ENCODE measurements around the gene GMDS. TPM values are rescaled to one million over a fixed set of nuclear protein-coding genes. Genes with fewer than 3 reads are reported as not detected.

GMDS gene
- total RNA-seq, 1 experiment from 2014 or later: 27.6 TPM

- Histone ChIP-seq H4K20me1 (ENCODE audit: control insufficient read depth, insufficient read depth, insufficient read length) (no peaks in the 10 kb centered on the region), H3K27me3 (ENCODE audit: insufficient read depth, low read length) (no peaks in the 10 kb centered on the region), H3K9me3 (ENCODE audit: control insufficient read depth, low read depth, low read length) (no peaks in the 10 kb centered on the region), H3K23me2 (ENCODE audit: insufficient read length, low read depth, low read length, poor library complexity, severe bottlenecking) (no peaks in the 10 kb centered on the region), H2BK20ac (ENCODE audit: low read depth, low read length, poor library complexity, severe bottlenecking) (no peak overlapping the region), H2AFZ (ENCODE audit: low read length) (no peak overlapping the region), H3K4ac (ENCODE audit: low read depth, low read length) (no peak overlapping the region), H3K23ac (ENCODE audit: insufficient read length, low read depth, low read length) (no peak overlapping the region), H3K9ac (ENCODE audit: extremely low read depth, insufficient read length, low read length) (no peak overlapping the region), H3K18ac (ENCODE audit: insufficient read length, low read depth, low read length) (no peak overlapping the region), H4K8ac (replicated peaks; ENCODE audit: insufficient read length, low read depth, low read length) (no peak overlapping the region), H2AK5ac (ENCODE audit: insufficient read length, low read length) (no peak overlapping the region), H4K5ac (ENCODE audit: insufficient read length, low read depth, low read length) (no peak overlapping the region), H2BK120ac (ENCODE audit: low read depth, low read length, poor library complexity, severe bottlenecking) (no peak overlapping the region), H3K4me2 (ENCODE audit: insufficient read depth, insufficient read length, low read length) (no peak overlapping the region), H2BK5ac (ENCODE audit: insufficient read length, low read length) (no peak overlapping the region), H2BK15ac (ENCODE audit: low read depth, low read length) (no peak overlapping the region), H3K79me1 (ENCODE audit: insufficient read depth, low read depth, low read length, poor library complexity, severe bottlenecking) (no peaks in the 10 kb centered on the region), H3K56ac (ENCODE audit: insufficient read length, low read depth, low read length) (no peak overlapping the region), H3K79me2 (ENCODE audit: insufficient read depth, low read length) (no peaks in the 10 kb centered on the region), H4K91ac (ENCODE audit: insufficient read length, low read depth, low read length) (no peak overlapping the region), H3K4me1 (ENCODE audit: insufficient read depth, low read length) (no peaks in the 10 kb centered on the region; the same call in 1 of the 2 replicates), H3K27ac (ENCODE audit: insufficient read length, low read depth, low read length) (no peak overlapping the region), H3K14ac (ENCODE audit: insufficient read depth, low read length) (no peak overlapping the region), H2BK12ac (ENCODE audit: insufficient read length, low read depth, low read length) (no peak overlapping the region), H3T11ph (ENCODE audit: low read length) (no peak overlapping the region)
- H3K36me3 Mint-ChIP-seq (ENCODE audit: insufficient read depth in 1 of 3, low read depth in 3 of 3): peaks cover 0 to 7% (median 0%) of the 10 kb centered on the region in 3 experiments; a peak in 2 of 7 replicates
- DNase-seq: no peak
- H3K4me3 Mint-ChIP-seq: no peak overlapping the region
- no peaks in the 10 kb centered on the region for H3K9me3 Mint-ChIP-seq
- H3K27me3 Mint-ChIP-seq (ENCODE audit: low read depth): no peaks in the 10 kb centered on the region; the same call in 1 of the 2 replicates
- no peak overlapping the region; a peak in 1 of 7 replicates for H3K27ac Mint-ChIP-seq
- peaks cover 7 to 9% of the 10 kb centered on the region in 2 experiments for H3K4me1 Mint-ChIP-seq
- no peak for TF ChIP-seq CTCF (conservative IDR thresholded peaks at IDR 0.05)
- no CpG with 5 or more reads among the region's 3 CpGs for WGBS (ENCODE audit: extremely low coverage, insufficient read length, low lambda C conversion rate)
Observed at GRCh38 chr6:2266031-2266795, 20.8 kb upstream of the GMDS start.
